MG63 (cell line): ENCODE results near the gene ATP10A. TPM values are rescaled to one million over a fixed set of nuclear protein-coding genes. Genes with fewer than 3 reads are reported as not detected.
"Not testable (repeated sequence)": the region's sequence is repeated elsewhere in the genome, so short reads cannot be mapped to it uniquely, and the experiment has no call there.

Experiments used
- DNase-seq: peaks from one replicate; pipeline ENCODE4 v3.0.0-alpha.2; 2020
- H3K27me3 ChIP-seq: fragments of 250-450 bp; sonication (Bioruptor Pico); 2 replicates; pipeline ENCODE4 v1.5.1; 2020; ENCODE audit warnings: mild to moderate bottlenecking, moderate library complexity
- H3K36me3 ChIP-seq: fragments of 250-450 bp; sonication (Bioruptor Pico); 2 replicates; pipeline ENCODE4 v1.5.1; 2020; ENCODE audit warnings: mild to moderate bottlenecking, moderate library complexity
- H3K4me3 ChIP-seq: fragments of 250-450 bp; sonication (Bioruptor Pico); 2 replicates; pipeline ENCODE4 v1.5.1; 2020; ENCODE audit warnings: mild to moderate bottlenecking, moderate library complexity
- H3K9me3 ChIP-seq: fragments of 250-450 bp; sonication (Bioruptor Pico); 2 replicates; pipeline ENCODE4 v1.5.1; 2020; ENCODE audit warnings: mild to moderate bottlenecking, moderate library complexity
- total RNA-seq: library from RNA; depleted of rRNA; stranded (reverse); fragments of >200 nt; shearing (Covaris generic); gene quantifications from 2 replicates; pipeline ENCODE4 v1.2.3, GENCODE V29; 2014; ENCODE audit warnings: low replicate concordance

ATP10A gene
- total RNA-seq, 1 experiment from 2014 or later: 2.1 TPM

- H3K27me3 ChIP-seq: no peaks in the 10 kb centered on the region
- H3K4me3 ChIP-seq: no peak overlapping the region
- DNase-seq: no peak
- no peaks in the 10 kb centered on the region for H3K9me3 ChIP-seq
- H3K36me3 ChIP-seq: no peaks in the 10 kb centered on the region
These were observed 103.7 kb downstream of the ATP10A start for GRCh38 chr15:25759421-25759820.

GRCh38 chr15:25758612-25759011, 104.5 kb downstream of the ATP10A start:
- H3K36me3 ChIP-seq, H3K9me3 ChIP-seq, DNase-seq, H3K27me3 ChIP-seq, H3K4me3 ChIP-seq: not testable (repeated sequence)

- DNase-seq: no peak
- no peaks in the 10 kb centered on the region for H3K27me3 ChIP-seq
- no peaks in the 10 kb centered on the region for H3K9me3 ChIP-seq
- H3K36me3 ChIP-seq: no peaks in the 10 kb centered on the region
- H3K4me3 ChIP-seq: no peak overlapping the region
These were observed 119.4 kb downstream of the ATP10A start for GRCh38 chr15:25743548-25744275.

GRCh38 chr15:25742776-25743547, 120.2 kb downstream of the ATP10A start:
- Histone ChIP-seq H3K4me3 (no peak overlapping the region), H3K27me3 (no peaks in the 10 kb centered on the region), H3K36me3 (no peaks in the 10 kb centered on the region), H3K9me3 (no peaks in the 10 kb centered on the region)
- DNase-seq: no peak

GRCh38 chr15:25742041-25742730, 120.9 kb downstream of the ATP10A start:
- H3K9me3 ChIP-seq: no peaks in the 10 kb centered on the region
- H3K36me3 ChIP-seq: no peaks in the 10 kb centered on the region
- DNase-seq: no peak
- no peak overlapping the region for H3K4me3 ChIP-seq
- H3K27me3 ChIP-seq: no peaks in the 10 kb centered on the region

GRCh38 chr15:25741256-25741580, 121.9 kb downstream of the ATP10A start:
- no peak for DNase-seq
- Histone ChIP-seq H3K4me3 (no peak overlapping the region), H3K9me3 (no peaks in the 10 kb centered on the region)

GRCh38 chr15:25740383-25741255, 122.5 kb downstream of the ATP10A start:
- H3K27me3 ChIP-seq: no peaks in the 10 kb centered on the region
- no peaks in the 10 kb centered on the region for H3K36me3 ChIP-seq
- H3K9me3 ChIP-seq: no peaks in the 10 kb centered on the region
- DNase-seq: no peak
- H3K4me3 ChIP-seq: no peak overlapping the region

More at GRCh38 chr15:25741256-25741580, 121.9 kb downstream of the ATP10A start:
- H3K36me3 ChIP-seq: no peaks in the 10 kb centered on the region
- no peaks in the 10 kb centered on the region for H3K27me3 ChIP-seq

- H3K4me3 ChIP-seq: no peak overlapping the region
- H3K27me3 ChIP-seq: no peaks in the 10 kb centered on the region
- H3K9me3 ChIP-seq: no peaks in the 10 kb centered on the region
- peak; percentile 10 for DNase-seq
- no peaks in the 10 kb centered on the region for H3K36me3 ChIP-seq
These were observed 123.4 kb downstream of the ATP10A start for GRCh38 chr15:25739687-25740121.

- no peak for DNase-seq
- no peak overlapping the region for H3K4me3 ChIP-seq
- H3K36me3 ChIP-seq: no peaks in the 10 kb centered on the region
- no peaks in the 10 kb centered on the region for H3K9me3 ChIP-seq
- no peaks in the 10 kb centered on the region for H3K27me3 ChIP-seq
These were observed 124.8 kb downstream of the ATP10A start for GRCh38 chr15:25738171-25738965.

GRCh38 chr15:25737218-25737643, 125.9 kb downstream of the ATP10A start:
- no peaks in the 10 kb centered on the region for H3K36me3 ChIP-seq
- H3K4me3 ChIP-seq: no peak overlapping the region
- no peaks in the 10 kb centered on the region for H3K27me3 ChIP-seq
- no peak for DNase-seq
- no peaks in the 10 kb centered on the region for H3K9me3 ChIP-seq

- H3K9me3 ChIP-seq: no peaks in the 10 kb centered on the region
- H3K27me3 ChIP-seq: no peaks in the 10 kb centered on the region
- no peak for DNase-seq
- no peak overlapping the region for H3K4me3 ChIP-seq
- H3K36me3 ChIP-seq: no peaks in the 10 kb centered on the region
These were observed 126.7 kb downstream of the ATP10A start for GRCh38 chr15:25736461-25736860.

- DNase-seq: no peak
- Histone ChIP-seq H3K4me3 (no peak overlapping the region), H3K9me3 (no peaks in the 10 kb centered on the region), H3K36me3 (no peaks in the 10 kb centered on the region), H3K27me3 (no peaks in the 10 kb centered on the region)
These were observed 127.4 kb downstream of the ATP10A start for GRCh38 chr15:25735550-25736384.

GRCh38 chr15:25734680-25735355, 128.3 kb downstream of the ATP10A start:
- H3K36me3 ChIP-seq: no peaks in the 10 kb centered on the region
- DNase-seq: no peak
- H3K27me3 ChIP-seq: no peaks in the 10 kb centered on the region
- no peak overlapping the region for H3K4me3 ChIP-seq
- H3K9me3 ChIP-seq: no peaks in the 10 kb centered on the region

- H3K9me3 ChIP-seq: no peaks in the 10 kb centered on the region
- no peak overlapping the region for H3K4me3 ChIP-seq
- no peaks in the 10 kb centered on the region for H3K36me3 ChIP-seq
- DNase-seq: no peak
- H3K27me3 ChIP-seq: no peaks in the 10 kb centered on the region
These were observed 129.1 kb downstream of the ATP10A start for GRCh38 chr15:25733856-25734679.
